Astrocyte (in vitro differentiated cells and primary cell): ENCODE results near the gene LRRC9. TPM values are rescaled to one million over a fixed set of nuclear protein-coding genes. Genes with fewer than 3 reads are reported as not detected.

Experiments used
- DNase-seq: peaks from one replicate; pipeline ENCODE4 v3.0.0-alpha.2; 2010; ENCODE audit warnings: low read depth
- FAIRE-seq: peaks from 2 replicates; lab custom pipeline; 2011; peaks lifted over from hg19 to GRCh38; lab: Jason Lieb, UNC
- H2AFZ ChIP-seq: 2 replicates; pipeline ENCODE4 v1.6.0; 2012; ENCODE audit warnings: low read depth, low read length, inconsistent platforms
- H3K27ac ChIP-seq: 2 replicates; pipeline ENCODE4 v1.5.1; 2011; ENCODE audit warnings: low read depth, low read length, inconsistent platforms
- H3K27me3 ChIP-seq: 2 replicates; pipeline ENCODE4 v1.6.0; 2011; ENCODE audit warnings: low read length, inconsistent platforms; ENCODE audit not compliant: insufficient read depth
- H3K36me3 ChIP-seq: 2 replicates; pipeline ENCODE4 v1.5.1; 2011; ENCODE audit warnings: low read length, inconsistent platforms; ENCODE audit not compliant: insufficient read depth
- H3K4me1 ChIP-seq: 2 replicates; pipeline ENCODE4 v1.5.1; 2011; ENCODE audit warnings: low read length, inconsistent platforms; ENCODE audit not compliant: insufficient read depth
- H3K4me2 ChIP-seq: 2 replicates; pipeline ENCODE4 v1.6.0; 2012; ENCODE audit warnings: low read length, inconsistent platforms
- H3K4me3 ChIP-seq: 2 replicates; pipeline ENCODE4 v1.5.1; 2011; ENCODE audit warnings: low read depth, mild to moderate bottlenecking, low read length, inconsistent platforms; ENCODE audit not compliant: insufficient read depth
- H3K79me2 ChIP-seq: 2 replicates; pipeline ENCODE4 v1.6.0; 2012; ENCODE audit warnings: mild to moderate bottlenecking, low read length, inconsistent platforms; ENCODE audit not compliant: insufficient read depth
- H3K9ac ChIP-seq: 2 replicates; pipeline ENCODE4 v1.6.0; 2012; ENCODE audit warnings: mild to moderate bottlenecking, low read length, inconsistent platforms
- H3K9me3 ChIP-seq: 2 replicates; pipeline ENCODE4 v1.5.1; 2012; ENCODE audit warnings: low read depth, mild to moderate bottlenecking, low read length, inconsistent platforms; ENCODE audit not compliant: insufficient read depth
- H4K20me1 ChIP-seq: 2 replicates; pipeline ENCODE4 v1.6.0; 2012; ENCODE audit warnings: low read length, inconsistent platforms; ENCODE audit not compliant: insufficient read depth
- H3K27ac Mint-ChIP-seq: one replicate; pipeline ENCODE4 v1.8.0; 2021; ENCODE audit warnings: mild to moderate bottlenecking, mixed read lengths; ENCODE audit not compliant: unreplicated experiment
- H3K27me3 Mint-ChIP-seq: one replicate; pipeline ENCODE4 v1.8.0; 2021; ENCODE audit warnings: low read depth, mixed read lengths; ENCODE audit not compliant: unreplicated experiment
- H3K36me3 Mint-ChIP-seq: one replicate; pipeline ENCODE4 v1.8.0; 2021; ENCODE audit warnings: low read depth, mixed read lengths; ENCODE audit not compliant: unreplicated experiment
- H3K4me1 Mint-ChIP-seq: one replicate; pipeline ENCODE4 v1.8.0; 2021; ENCODE audit warnings: low read depth, mixed read lengths; ENCODE audit not compliant: unreplicated experiment
- H3K4me3 Mint-ChIP-seq: one replicate; pipeline ENCODE4 v1.8.0; 2021; ENCODE audit warnings: mild to moderate bottlenecking, moderate library complexity, mixed read lengths; ENCODE audit not compliant: unreplicated experiment
- H3K9me3 Mint-ChIP-seq: one replicate; pipeline ENCODE4 v1.8.0; 2021; ENCODE audit warnings: mild to moderate bottlenecking, mixed read lengths; ENCODE audit not compliant: unreplicated experiment
- EZH2 ChIP-seq: IDR thresholded peaks from 2 replicates; pipeline ENCODE4 v1.6.1; 2012; ENCODE audit warnings: mild to moderate bottlenecking, low read length, inconsistent platforms; ENCODE audit not compliant: insufficient read depth
- total RNA-seq: library from RNA; stranded (reverse); gene quantifications from 2 replicates; pipeline ENCODE4 v1.2.1, GENCODE V29; 2021
- TF ChIP-seq, protein P1 (sequence below): IDR thresholded peaks from 2 replicates; pipeline ENCODE4 v1.5.1; 2011; ENCODE audit warnings: low read depth, mild to moderate bottlenecking, inconsistent platforms, low read length, moderate library complexity; ENCODE audit not compliant: insufficient read depth

Gene LRRC9
- total RNA-seq, 1 donor from 2014 or later, result 0.05 TPM

DNA sequence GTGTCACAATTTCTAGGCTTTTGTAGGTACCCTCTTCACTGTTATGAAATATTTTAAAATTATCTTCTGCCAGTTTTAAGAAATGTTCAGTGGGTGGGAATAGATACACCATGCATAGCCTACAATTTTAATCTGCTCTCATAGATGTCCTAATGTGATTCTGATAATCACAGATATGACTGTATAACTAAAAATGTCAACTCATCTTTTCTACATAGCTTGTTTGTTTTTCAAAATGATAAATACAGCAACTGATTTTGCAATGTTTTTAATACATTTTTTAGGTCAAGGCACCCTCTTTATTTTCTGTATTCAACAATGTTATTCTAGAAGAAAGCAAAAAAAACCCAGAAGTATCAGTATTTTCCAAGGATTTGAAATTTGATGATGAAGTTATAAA, 61.6 kb downstream of the LRRC9 start:
- Histone ChIP-seq H3K9ac (no peak overlapping the region), H3K4me2 (no peak overlapping the region), H3K4me1 (no peaks in the 10 kb centered on the region), H3K4me3 (no peak overlapping the region), H3K36me3 (no peaks in the 10 kb centered on the region), H3K9me3 (no peaks in the 10 kb centered on the region), H3K79me2 (no peaks in the 10 kb centered on the region), H3K27ac (no peak overlapping the region), H2AFZ (no peak overlapping the region), H3K27me3 (no peaks in the 10 kb centered on the region), H4K20me1 (no peaks in the 10 kb centered on the region)
- Mint-ChIP-seq H3K4me3 (no peak overlapping the region), H3K27me3 (no peaks in the 10 kb centered on the region), H3K27ac (no peak overlapping the region), H3K4me1 (no peaks in the 10 kb centered on the region), H3K36me3 (no peaks in the 10 kb centered on the region), H3K9me3 (no peaks in the 10 kb centered on the region)
- TF ChIP-seq EZH2, result no peak
- TF ChIP-seq, protein P1, sequence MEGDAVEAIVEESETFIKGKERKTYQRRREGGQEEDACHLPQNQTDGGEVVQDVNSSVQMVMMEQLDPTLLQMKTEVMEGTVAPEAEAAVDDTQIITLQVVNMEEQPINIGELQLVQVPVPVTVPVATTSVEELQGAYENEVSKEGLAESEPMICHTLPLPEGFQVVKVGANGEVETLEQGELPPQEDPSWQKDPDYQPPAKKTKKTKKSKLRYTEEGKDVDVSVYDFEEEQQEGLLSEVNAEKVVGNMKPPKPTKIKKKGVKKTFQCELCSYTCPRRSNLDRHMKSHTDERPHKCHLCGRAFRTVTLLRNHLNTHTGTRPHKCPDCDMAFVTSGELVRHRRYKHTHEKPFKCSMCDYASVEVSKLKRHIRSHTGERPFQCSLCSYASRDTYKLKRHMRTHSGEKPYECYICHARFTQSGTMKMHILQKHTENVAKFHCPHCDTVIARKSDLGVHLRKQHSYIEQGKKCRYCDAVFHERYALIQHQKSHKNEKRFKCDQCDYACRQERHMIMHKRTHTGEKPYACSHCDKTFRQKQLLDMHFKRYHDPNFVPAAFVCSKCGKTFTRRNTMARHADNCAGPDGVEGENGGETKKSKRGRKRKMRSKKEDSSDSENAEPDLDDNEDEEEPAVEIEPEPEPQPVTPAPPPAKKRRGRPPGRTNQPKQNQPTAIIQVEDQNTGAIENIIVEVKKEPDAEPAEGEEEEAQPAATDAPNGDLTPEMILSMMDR, result no peak
- DNase-seq (no peak), FAIRE-seq (no peak)

DNA sequence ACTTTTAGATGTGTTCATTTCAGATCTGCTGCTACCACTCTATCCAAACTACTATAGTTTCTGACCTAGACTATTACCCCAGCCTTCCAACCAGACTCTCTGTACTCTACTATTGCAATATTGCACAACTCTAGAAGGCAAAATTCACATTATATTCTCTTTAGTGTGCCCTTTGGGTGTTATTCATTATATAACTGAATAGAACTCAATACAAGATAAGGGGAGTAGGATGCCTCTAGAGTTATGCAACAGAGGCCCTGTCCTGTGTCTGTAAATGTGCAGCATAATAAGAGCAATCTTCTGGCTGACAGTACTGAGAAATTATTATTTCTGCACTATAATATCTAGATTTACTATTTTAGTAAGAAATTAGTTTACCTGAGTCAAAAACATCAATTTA, 63.1 kb downstream of the LRRC9 start:
- H3K27me3 ChIP-seq, result no peaks in the 10 kb centered on the region
- no peak overlapping the region for H3K27ac Mint-ChIP-seq
- TF ChIP-seq EZH2, result no peak
- TF ChIP-seq, protein P1, result no peak
- H3K9ac ChIP-seq, result no peak overlapping the region
- H3K36me3 Mint-ChIP-seq, result no peaks in the 10 kb centered on the region
- no peaks in the 10 kb centered on the region for H3K9me3 Mint-ChIP-seq
- H3K79me2 ChIP-seq, result no peaks in the 10 kb centered on the region
- no peak overlapping the region for H2AFZ ChIP-seq
- H3K4me3 Mint-ChIP-seq, result no peak overlapping the region
- H3K4me3 ChIP-seq, result no peak overlapping the region
- no peaks in the 10 kb centered on the region for H3K36me3 ChIP-seq
- no peaks in the 10 kb centered on the region for H4K20me1 ChIP-seq
- H3K4me1 ChIP-seq, result no peaks in the 10 kb centered on the region
- no peaks in the 10 kb centered on the region for H3K27me3 Mint-ChIP-seq
- H3K4me2 ChIP-seq, result no peak overlapping the region
- H3K4me1 Mint-ChIP-seq, result no peaks in the 10 kb centered on the region
- H3K27ac ChIP-seq, result no peak overlapping the region
- no peaks in the 10 kb centered on the region for H3K9me3 ChIP-seq
- DNase-seq (no peak), FAIRE-seq (no peak)

DNA sequence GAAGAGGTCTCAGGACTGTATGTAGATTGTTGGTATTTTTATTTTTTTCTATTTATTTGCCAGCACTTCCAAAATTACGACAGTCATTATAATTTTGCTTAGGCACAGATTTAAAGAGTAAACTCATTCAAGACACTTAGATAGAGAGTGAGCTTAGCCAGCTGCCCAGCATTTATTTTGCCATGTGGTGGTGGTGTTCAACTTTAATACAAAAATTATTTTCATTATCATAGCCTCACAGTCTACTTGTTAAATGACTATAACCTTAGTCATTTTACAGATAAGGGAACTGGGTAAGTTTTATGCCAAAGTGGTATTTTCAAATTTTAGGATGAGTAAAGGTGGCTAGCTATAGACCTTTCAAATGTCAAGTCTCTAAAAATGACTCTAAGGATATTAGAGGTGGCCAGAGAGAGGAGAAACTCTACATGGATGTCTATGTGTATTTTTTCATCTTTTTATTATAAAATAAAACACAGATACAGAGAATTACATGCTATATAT, 66.7 kb downstream of the LRRC9 start:
- H3K4me3 ChIP-seq, result no peak overlapping the region
- no peaks in the 10 kb centered on the region for H3K79me2 ChIP-seq
- Mint-ChIP-seq H3K27ac (no peak overlapping the region), H3K9me3 (peaks cover 5% of the 10 kb centered on the region), H3K36me3 (peaks cover 1% of the 10 kb centered on the region), H3K27me3 (no peaks in the 10 kb centered on the region), H3K4me1 (no peaks in the 10 kb centered on the region), H3K4me3 (no peak overlapping the region)
- H3K9ac ChIP-seq, result no peak overlapping the region
- H3K4me1 ChIP-seq, result no peaks in the 10 kb centered on the region
- H3K4me2 ChIP-seq, result no peak overlapping the region
- FAIRE-seq, result no peak
- no peak for DNase-seq
- no peak overlapping the region for H2AFZ ChIP-seq
- H4K20me1 ChIP-seq, result no peaks in the 10 kb centered on the region
- peaks cover 2% of the 10 kb centered on the region for H3K9me3 ChIP-seq
- no peaks in the 10 kb centered on the region for H3K27me3 ChIP-seq
- no peak overlapping the region for H3K27ac ChIP-seq
- TF ChIP-seq, protein P1, result no peak
- TF ChIP-seq EZH2, result no peak
- H3K36me3 ChIP-seq, result no peaks in the 10 kb centered on the region
